Dendritic cell treated with granulocyte-macrophage colony-stimulating factor and Interleukin-4, amounts not matched to agents 40 ng/mL and 50 ng/mL, for 4 days (primary cell): Measurements from ENCODE around the gene SLC12A7.
A peak's percentile ranks its signal among the peaks of the same experiment; 100 is the strongest.

ENCODE experiments used
- H3K27ac Mint-ChIP-seq: one replicate; pipeline ENCODE4 v1.8.0; 2022; ENCODE audit warnings: mild to moderate bottlenecking, mixed read lengths
- H3K27me3 Mint-ChIP-seq: one replicate; pipeline ENCODE4 v1.8.0; 2022; ENCODE audit warnings: mild to moderate bottlenecking, mixed read lengths
- H3K36me3 Mint-ChIP-seq: one replicate; pipeline ENCODE4 v1.8.0; 2022; ENCODE audit warnings: low read depth, mixed read lengths
- H3K4me1 Mint-ChIP-seq: one replicate; pipeline ENCODE4 v1.8.0; 2022; ENCODE audit warnings: low read depth, mixed read lengths
- H3K4me3 Mint-ChIP-seq: one replicate; pipeline ENCODE4 v1.8.0; 2022; ENCODE audit warnings: mild to moderate bottlenecking, moderate library complexity, mixed read lengths
- H3K9me3 Mint-ChIP-seq: one replicate; pipeline ENCODE4 v1.8.0; 2022; ENCODE audit warnings: mixed read lengths
- intact Hi-C: fragments of 100-400 bp; cut with micrococcal nuclease; formaldehyde crosslinking; loops from one replicate; pipeline ENCODE4 v1.15.0; 2022

Gene SLC12A7

GRCh38 chr5:1125030-1125357, 13.1 kb upstream of the SLC12A7 start:
- H3K36me3 Mint-ChIP-seq, result no peaks in the 10 kb centered on the region
- peaks cover 46% of the 10 kb centered on the region for H3K27me3 Mint-ChIP-seq
- intact Hi-C loops, result no loop called here
- H3K27ac Mint-ChIP-seq, result no peak overlapping the region
- no peaks in the 10 kb centered on the region for H3K9me3 Mint-ChIP-seq
- no peak overlapping the region for H3K4me3 Mint-ChIP-seq
- H3K4me1 Mint-ChIP-seq, result peaks cover 12% of the 10 kb centered on the region

- H3K27me3 Mint-ChIP-seq, result peaks cover 42% of the 10 kb centered on the region
- no peak overlapping the region for H3K27ac Mint-ChIP-seq
- intact Hi-C loops, result no loop called here
- peaks cover 6% of the 10 kb centered on the region for H3K4me1 Mint-ChIP-seq
- no peaks in the 10 kb centered on the region for H3K9me3 Mint-ChIP-seq
- no peaks in the 10 kb centered on the region for H3K36me3 Mint-ChIP-seq
- no peak overlapping the region for H3K4me3 Mint-ChIP-seq
These were observed 12.6 kb upstream of the SLC12A7 start for GRCh38 chr5:1124205-1125029.

GRCh38 chr5:1123418-1124147, 11.7 kb upstream of the SLC12A7 start:
- no peak overlapping the region for H3K4me3 Mint-ChIP-seq
- intact Hi-C loops, result no loop called here
- H3K27ac Mint-ChIP-seq, result no peak overlapping the region
- H3K9me3 Mint-ChIP-seq, result no peaks in the 10 kb centered on the region
- no peaks in the 10 kb centered on the region for H3K36me3 Mint-ChIP-seq
- peaks cover 33% of the 10 kb centered on the region for H3K27me3 Mint-ChIP-seq
- H3K4me1 Mint-ChIP-seq, result peaks cover 7% of the 10 kb centered on the region

DNA sequence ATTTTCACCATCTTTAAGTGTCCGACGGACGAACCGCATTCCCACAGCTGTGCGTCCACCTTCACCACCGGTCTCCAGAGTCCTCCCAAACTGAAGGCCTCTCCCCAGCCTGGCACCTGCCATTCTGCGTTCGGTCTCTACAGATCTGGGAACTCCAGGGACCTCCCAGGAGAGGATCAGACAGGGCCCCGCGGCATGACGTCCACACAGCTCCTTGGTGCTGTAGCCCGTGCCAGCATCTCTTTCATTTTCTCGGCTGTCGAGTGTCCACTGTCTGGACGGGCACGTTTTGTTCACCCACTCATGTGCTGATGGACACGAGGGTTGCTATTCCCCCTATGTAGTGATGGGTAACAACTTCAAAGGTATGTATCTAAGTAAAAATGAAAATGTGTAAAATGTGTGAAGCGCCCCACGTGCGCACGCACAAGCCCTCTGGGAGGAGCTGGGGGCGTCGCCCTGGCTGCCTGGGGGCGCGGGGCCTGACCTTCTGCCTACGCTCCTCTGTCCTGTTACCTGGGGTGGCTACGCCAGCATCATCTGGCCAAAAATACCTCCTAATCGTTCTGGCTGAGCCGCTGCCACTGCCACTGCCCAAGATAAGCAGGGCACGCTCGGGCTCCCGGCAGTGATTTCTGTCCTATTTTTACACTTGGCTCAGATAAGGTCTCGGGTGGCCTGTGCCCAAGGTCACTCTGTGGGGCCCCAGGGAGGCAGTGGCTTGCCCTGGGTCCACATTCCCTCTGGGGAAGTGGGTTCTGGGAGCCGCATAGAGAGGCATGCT, 10.8 kb upstream of the SLC12A7 start:
- intact Hi-C loops, result no loop called here
- peaks cover 16% of the 10 kb centered on the region for H3K4me1 Mint-ChIP-seq
- H3K36me3 Mint-ChIP-seq, result no peaks in the 10 kb centered on the region
- no peak overlapping the region for H3K4me3 Mint-ChIP-seq
- no peak overlapping the region for H3K27ac Mint-ChIP-seq
- no peaks in the 10 kb centered on the region for H3K9me3 Mint-ChIP-seq
- peaks cover 31% of the 10 kb centered on the region for H3K27me3 Mint-ChIP-seq

DNA sequence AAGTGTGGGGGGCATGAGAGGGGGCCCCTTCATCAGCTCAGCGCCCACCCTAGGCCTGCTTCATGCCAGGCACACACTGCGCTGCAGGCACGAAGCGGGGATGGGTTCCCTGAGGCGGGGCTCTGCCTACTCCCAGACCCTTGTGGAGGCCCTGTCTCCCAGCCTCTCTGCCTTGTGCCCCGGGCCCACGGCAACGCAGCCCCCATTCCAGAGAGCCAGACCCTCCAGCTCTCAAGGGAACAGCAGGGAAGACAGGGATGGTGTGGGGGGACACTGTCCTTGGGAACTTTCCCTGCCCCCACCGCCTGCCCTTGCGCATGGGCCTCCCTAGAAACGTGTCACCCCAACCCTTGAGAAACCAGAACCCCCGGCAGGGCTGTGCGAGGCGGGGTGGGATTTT, 10.0 kb upstream of the SLC12A7 start:
- peaks cover 25% of the 10 kb centered on the region for H3K27me3 Mint-ChIP-seq
- no peaks in the 10 kb centered on the region for H3K36me3 Mint-ChIP-seq
- intact Hi-C loops, result no loop called here
- no peaks in the 10 kb centered on the region for H3K9me3 Mint-ChIP-seq
- H3K4me1 Mint-ChIP-seq, result peaks cover 18% of the 10 kb centered on the region
- H3K27ac Mint-ChIP-seq, result no peak overlapping the region
- no peak overlapping the region for H3K4me3 Mint-ChIP-seq

DNA sequence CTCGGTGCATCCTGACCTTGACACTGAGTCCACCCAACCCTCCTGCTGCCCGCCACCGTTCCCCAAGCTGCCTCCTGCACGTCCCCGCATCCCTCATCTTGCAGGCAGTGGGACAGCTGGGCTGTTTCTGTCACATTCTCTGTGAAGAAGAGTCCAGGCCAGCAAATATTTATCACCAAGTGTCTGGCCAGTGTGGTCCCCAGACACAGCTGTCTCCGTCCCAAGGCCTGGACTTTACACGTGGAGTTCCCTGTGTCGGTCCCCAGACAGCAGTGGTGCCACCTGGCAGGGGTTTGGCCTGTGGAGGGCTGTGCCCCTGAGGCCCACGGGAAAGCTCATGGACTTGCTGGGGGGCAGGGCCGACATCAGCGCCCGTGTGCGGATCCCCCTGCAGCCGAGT, 9.2 kb upstream of the SLC12A7 start:
- Mint-ChIP-seq H3K27ac (no peak overlapping the region), H3K9me3 (no peaks in the 10 kb centered on the region), H3K27me3 (peaks cover 22% of the 10 kb centered on the region), H3K4me3 (no peak overlapping the region), H3K4me1 (peaks cover 18% of the 10 kb centered on the region), H3K36me3 (no peaks in the 10 kb centered on the region)
- intact Hi-C loops, result no loop called here

DNA sequence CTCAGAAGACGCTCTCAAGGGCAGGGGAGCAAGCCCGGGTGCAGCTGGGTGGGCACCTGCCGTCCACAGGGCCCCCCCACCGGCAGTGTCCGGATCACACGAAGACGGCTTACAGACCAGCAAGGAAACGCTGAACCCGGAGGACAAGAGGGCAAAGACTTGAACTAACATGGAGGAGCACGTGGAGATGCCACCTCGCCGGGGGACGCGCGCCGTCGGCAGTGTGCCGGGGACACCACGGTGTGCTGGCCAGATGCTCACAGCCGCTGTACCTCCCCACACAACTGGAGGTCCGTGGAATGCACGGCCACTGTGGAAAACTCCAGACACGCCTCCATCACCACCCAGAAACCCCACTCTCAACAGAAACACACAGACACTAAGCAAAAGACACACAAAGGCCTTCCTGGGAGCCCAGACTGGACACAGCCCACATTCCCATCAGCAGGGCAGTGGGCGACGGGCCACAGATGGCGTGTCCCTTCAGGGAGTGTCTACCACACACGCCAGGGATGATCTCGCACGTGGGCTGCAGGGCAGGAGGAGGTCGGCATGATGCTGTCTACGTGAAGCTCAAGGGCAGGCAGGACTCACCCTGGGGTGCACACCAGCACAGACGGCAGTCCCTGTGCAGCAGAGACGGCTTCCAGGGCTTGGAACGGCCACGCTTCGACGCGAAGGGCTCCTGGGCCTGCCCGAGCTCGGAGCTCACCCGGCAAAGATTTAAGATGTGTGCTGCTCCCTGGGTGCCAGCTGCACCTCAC, 8.6 kb upstream of the SLC12A7 start:
- intact Hi-C loops, result no loop called here
- peaks cover 18% of the 10 kb centered on the region for H3K4me1 Mint-ChIP-seq
- peaks cover 26% of the 10 kb centered on the region for H3K27me3 Mint-ChIP-seq

DNA sequence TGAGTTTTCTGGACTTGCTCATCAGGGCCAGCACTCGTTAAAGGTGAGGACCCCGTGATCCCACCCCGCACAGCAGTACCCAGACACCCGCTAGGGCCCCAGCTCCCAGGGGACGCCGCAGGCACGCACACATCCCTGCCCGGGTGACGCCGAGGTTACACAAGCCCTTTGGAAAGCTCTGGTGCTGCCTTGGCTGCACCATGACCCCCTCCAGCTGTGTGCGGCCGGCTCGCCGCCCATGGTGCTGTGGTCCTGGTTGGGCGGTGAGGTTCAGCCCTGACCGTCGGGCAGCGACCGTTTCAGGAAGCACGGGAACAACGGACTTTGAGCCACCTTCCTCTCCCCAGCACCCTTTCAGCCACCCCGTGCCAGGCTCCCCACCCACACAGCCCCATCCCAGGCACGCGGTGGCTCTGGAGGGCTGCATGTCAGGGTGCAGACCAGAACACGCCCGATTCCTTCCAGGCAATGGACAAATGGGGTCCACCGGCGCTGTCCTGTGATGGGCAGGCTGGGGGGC, 7.5 kb upstream of the SLC12A7 start:
- H3K4me3 Mint-ChIP-seq, result no peak overlapping the region
- no peak overlapping the region for H3K27ac Mint-ChIP-seq
- peaks cover 15% of the 10 kb centered on the region for H3K4me1 Mint-ChIP-seq
- peaks cover 29% of the 10 kb centered on the region for H3K27me3 Mint-ChIP-seq
- intact Hi-C loops, result no loop called here
- H3K36me3 Mint-ChIP-seq, result no peaks in the 10 kb centered on the region
- H3K9me3 Mint-ChIP-seq, result no peaks in the 10 kb centered on the region

More for the DNA sequence above, 8.6 kb upstream of the SLC12A7 start:
- no peaks in the 10 kb centered on the region for H3K9me3 Mint-ChIP-seq
- no peaks in the 10 kb centered on the region for H3K36me3 Mint-ChIP-seq
- H3K4me3 Mint-ChIP-seq, result no peak overlapping the region
- no peak overlapping the region for H3K27ac Mint-ChIP-seq

- no peak overlapping the region for H3K27ac Mint-ChIP-seq
- intact Hi-C loops, result no loop called here
- no peak overlapping the region for H3K4me3 Mint-ChIP-seq
- no peaks in the 10 kb centered on the region for H3K9me3 Mint-ChIP-seq
- H3K4me1 Mint-ChIP-seq, result peaks cover 12% of the 10 kb centered on the region
- H3K27me3 Mint-ChIP-seq, result peaks cover 32% of the 10 kb centered on the region
- H3K36me3 Mint-ChIP-seq, result no peaks in the 10 kb centered on the region
These were observed 6.9 kb upstream of the SLC12A7 start for GRCh38 chr5:1118738-1119137.

DNA sequence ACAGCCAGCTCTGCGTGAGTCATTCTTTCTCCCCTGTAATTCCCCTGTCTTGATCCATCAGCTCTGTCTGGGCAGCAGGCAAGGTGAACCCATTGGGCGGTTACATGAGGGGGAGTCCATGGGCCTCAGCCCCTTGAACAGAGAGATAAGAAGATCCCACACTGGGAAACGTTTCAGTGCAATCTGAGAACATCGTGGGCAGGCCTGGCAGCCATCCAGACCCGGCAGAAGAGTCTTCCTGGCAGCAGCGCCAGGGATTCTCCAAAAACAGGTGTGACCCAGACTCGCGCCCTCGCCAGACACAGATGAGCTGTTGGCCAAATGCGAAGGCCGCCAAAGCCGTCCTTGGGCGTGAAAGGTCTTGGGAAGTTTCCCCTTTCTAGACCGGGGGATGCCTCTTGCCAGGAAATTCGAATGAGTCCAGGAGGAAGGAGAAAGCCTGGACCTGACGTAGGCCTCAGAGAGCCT, 6.4 kb upstream of the SLC12A7 start:
- Mint-ChIP-seq H3K4me1 (peaks cover 12% of the 10 kb centered on the region), H3K4me3 (no peak overlapping the region), H3K27me3 (peaks cover 36% of the 10 kb centered on the region), H3K36me3 (no peaks in the 10 kb centered on the region), H3K9me3 (no peaks in the 10 kb centered on the region), H3K27ac (no peak overlapping the region)
- intact Hi-C loops, result no loop called here

GRCh38 chr5:1116977-1117376, 5.1 kb upstream of the SLC12A7 start:
- Mint-ChIP-seq H3K27me3 (peaks cover 39% of the 10 kb centered on the region), H3K9me3 (no peaks in the 10 kb centered on the region), H3K4me1 (peaks cover 17% of the 10 kb centered on the region), H3K36me3 (no peaks in the 10 kb centered on the region), H3K4me3 (no peak overlapping the region), H3K27ac (no peak overlapping the region)
- intact Hi-C loops, result no loop called here

- H3K9me3 Mint-ChIP-seq, result no peaks in the 10 kb centered on the region
- peaks cover 39% of the 10 kb centered on the region for H3K27me3 Mint-ChIP-seq
- peak overlapping the region; percentile 56 for H3K27ac Mint-ChIP-seq
- peaks cover 17% of the 10 kb centered on the region for H3K4me1 Mint-ChIP-seq
- intact Hi-C loops, result no loop called here
- no peak overlapping the region for H3K4me3 Mint-ChIP-seq
- H3K36me3 Mint-ChIP-seq, result peaks cover 1% of the 10 kb centered on the region
These were observed 4.4 kb upstream of the SLC12A7 start for GRCh38 chr5:1116109-1116740.
